ENCODE data around the gene CHIT1. TPM values are rescaled to one million over a fixed set of nuclear protein-coding genes. Genes with fewer than 3 reads are reported as not detected.
A peak's percentile ranks its signal among the peaks of the same experiment; 100 is the strongest.

The CHIT1 gene
- total and polyA plus RNA-seq, 2 of the 13 experiments (the other 11 are each of a cell fraction or from before 2014, with no cell fraction given): not detected

- no peak; the same call in 1 of the 2 replicates for TF ChIP-seq SMC3 (IDR thresholded peaks at IDR 0.05; ENCODE audit: low read length)
- TF ChIP-seq ZIK1 (CRISPR knock-in tag; IDR thresholded peaks at IDR 0.05; ENCODE audit: borderline replicate concordance, low read depth): no peak
- TF ChIP-seq ZNF652 (CRISPR knock-in tag; IDR thresholded peaks at IDR 0.05; ENCODE audit: borderline replicate concordance, low read depth): no peak
- TF ChIP-seq NCOA1 (CRISPR knock-in tag; IDR thresholded peaks at IDR 0.05): no peak
- TF ChIP-seq CSRNP1 (CRISPR knock-in tag; IDR thresholded peaks at IDR 0.05): no peak
- TF ChIP-seq, protein P1, sequence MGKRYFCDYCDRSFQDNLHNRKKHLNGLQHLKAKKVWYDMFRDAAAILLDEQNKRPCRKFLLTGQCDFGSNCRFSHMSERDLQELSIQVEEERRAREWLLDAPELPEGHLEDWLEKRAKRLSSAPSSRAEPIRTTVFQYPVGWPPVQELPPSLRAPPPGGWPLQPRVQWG (CRISPR knock-in tag; IDR thresholded peaks at IDR 0.05; ENCODE audit: borderline replicate concordance, low read depth): no peak
- no peak for TF ChIP-seq JDP2 (CRISPR knock-in tag; IDR thresholded peaks at IDR 0.05; ENCODE audit: borderline replicate concordance)
- TF ChIP-seq, protein P2, sequence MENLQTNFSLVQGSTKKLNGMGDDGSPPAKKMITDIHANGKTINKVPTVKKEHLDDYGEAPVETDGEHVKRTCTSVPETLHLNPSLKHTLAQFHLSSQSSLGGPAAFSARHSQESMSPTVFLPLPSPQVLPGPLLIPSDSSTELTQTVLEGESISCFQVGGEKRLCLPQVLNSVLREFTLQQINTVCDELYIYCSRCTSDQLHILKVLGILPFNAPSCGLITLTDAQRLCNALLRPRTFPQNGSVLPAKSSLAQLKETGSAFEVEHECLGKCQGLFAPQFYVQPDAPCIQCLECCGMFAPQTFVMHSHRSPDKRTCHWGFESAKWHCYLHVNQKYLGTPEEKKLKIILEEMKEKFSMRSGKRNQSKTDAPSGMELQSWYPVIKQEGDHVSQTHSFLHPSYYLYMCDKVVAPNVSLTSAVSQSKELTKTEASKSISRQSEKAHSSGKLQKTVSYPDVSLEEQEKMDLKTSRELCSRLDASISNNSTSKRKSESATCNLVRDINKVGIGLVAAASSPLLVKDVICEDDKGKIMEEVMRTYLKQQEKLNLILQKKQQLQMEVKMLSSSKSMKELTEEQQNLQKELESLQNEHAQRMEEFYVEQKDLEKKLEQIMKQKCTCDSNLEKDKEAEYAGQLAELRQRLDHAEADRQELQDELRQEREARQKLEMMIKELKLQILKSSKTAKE (CRISPR knock-in tag; IDR thresholded peaks at IDR 0.05; ENCODE audit: borderline replicate concordance): no peak
- no peak for TF ChIP-seq ZNF543 (CRISPR knock-in tag; IDR thresholded peaks at IDR 0.05)
- peak in 1 of 2 experiments; percentile 55; a peak in 2 of 4 replicates for TF ChIP-seq EP300 (IDR thresholded peaks at IDR 0.05; ENCODE audit: low read depth in 2 of 2, low read length in 2 of 2)
- no peak for TF ChIP-seq EP300 (CRISPR knock-in tag; IDR thresholded peaks at IDR 0.05; ENCODE audit: borderline replicate concordance)
- no peak for TF ChIP-seq GPBP1L1 (CRISPR knock-in tag; IDR thresholded peaks at IDR 0.05)
- no peak for TF ChIP-seq ZNF326 (CRISPR knock-in tag; IDR thresholded peaks at IDR 0.05; ENCODE audit: borderline replicate concordance)
- TF ChIP-seq, protein P3, sequence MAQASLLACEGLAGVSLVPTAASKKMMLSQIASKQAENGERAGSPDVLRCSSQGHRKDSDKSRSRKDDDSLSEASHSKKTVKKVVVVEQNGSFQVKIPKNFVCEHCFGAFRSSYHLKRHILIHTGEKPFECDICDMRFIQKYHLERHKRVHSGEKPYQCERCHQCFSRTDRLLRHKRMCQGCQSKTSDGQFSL (CRISPR knock-in tag; IDR thresholded peaks at IDR 0.05): no peak
- TF ChIP-seq, protein P4, sequence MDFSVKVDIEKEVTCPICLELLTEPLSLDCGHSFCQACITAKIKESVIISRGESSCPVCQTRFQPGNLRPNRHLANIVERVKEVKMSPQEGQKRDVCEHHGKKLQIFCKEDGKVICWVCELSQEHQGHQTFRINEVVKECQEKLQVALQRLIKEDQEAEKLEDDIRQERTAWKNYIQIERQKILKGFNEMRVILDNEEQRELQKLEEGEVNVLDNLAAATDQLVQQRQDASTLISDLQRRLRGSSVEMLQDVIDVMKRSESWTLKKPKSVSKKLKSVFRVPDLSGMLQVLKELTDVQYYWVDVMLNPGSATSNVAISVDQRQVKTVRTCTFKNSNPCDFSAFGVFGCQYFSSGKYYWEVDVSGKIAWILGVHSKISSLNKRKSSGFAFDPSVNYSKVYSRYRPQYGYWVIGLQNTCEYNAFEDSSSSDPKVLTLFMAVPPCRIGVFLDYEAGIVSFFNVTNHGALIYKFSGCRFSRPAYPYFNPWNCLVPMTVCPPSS (IDR thresholded peaks at IDR 0.05): no peak
- no peak for TF ChIP-seq ERF (CRISPR knock-in tag; IDR thresholded peaks at IDR 0.05)
- no peak for TF ChIP-seq CENPX (CRISPR knock-in tag; IDR thresholded peaks at IDR 0.05)
- TF ChIP-seq ARNTL (CRISPR knock-in tag; IDR thresholded peaks at IDR 0.05): peak; percentile 76; the same call in 1 of the 2 replicates
- peak; percentile 73 for TF ChIP-seq RARA (CRISPR knock-in tag; IDR thresholded peaks at IDR 0.05)
- TF ChIP-seq ZBTB38 (CRISPR knock-in tag; IDR thresholded peaks at IDR 0.05): no peak
- no peak for TF ChIP-seq ZNF749 (CRISPR knock-in tag; IDR thresholded peaks at IDR 0.05; ENCODE audit: borderline replicate concordance)
- no peak for TF ChIP-seq ZNF460 (CRISPR knock-in tag; IDR thresholded peaks at IDR 0.05; ENCODE audit: borderline replicate concordance)
- no peak for TF ChIP-seq KDM6A (CRISPR knock-in tag; IDR thresholded peaks at IDR 0.05; ENCODE audit: low read depth)
- no peak for TF ChIP-seq ZNF547 (CRISPR knock-in tag; IDR thresholded peaks at IDR 0.05)
- TF ChIP-seq HNF4A (CRISPR knock-in tag; IDR thresholded peaks at IDR 0.05): peak; percentile 69
- no peak for TF ChIP-seq ZNF224 (CRISPR knock-in tag; IDR thresholded peaks at IDR 0.05)
These were observed 15.3 kb upstream of the CHIT1 start (continued) for GRCh38 chr1:203244776-203245175.

All from HepG2 (cell line).